A172 (cell line): Measurements from ENCODE around the gene PTPN7. TPM values are rescaled to one million over a fixed set of nuclear protein-coding genes. Genes with fewer than 3 reads are reported as not detected.
"Not testable (repeated sequence)": the region's sequence is repeated elsewhere in the genome, so short reads cannot be mapped to it uniquely, and the experiment has no call there.

ENCODE experiments used
- DNase-seq: peaks from one replicate; pipeline ENCODE4 v3.0.0-alpha.2; 2015; ENCODE audit warnings: low spot score
- total RNA-seq: library from RNA; depleted of rRNA; stranded (reverse); fragments of >200 nt; shearing (Covaris generic); gene quantifications from 2 replicates; pipeline ENCODE4 v1.2.3, GENCODE V29; 2014

PTPN7 gene
- total RNA-seq, 1 experiment from 2014 or later = not detected

DNA sequence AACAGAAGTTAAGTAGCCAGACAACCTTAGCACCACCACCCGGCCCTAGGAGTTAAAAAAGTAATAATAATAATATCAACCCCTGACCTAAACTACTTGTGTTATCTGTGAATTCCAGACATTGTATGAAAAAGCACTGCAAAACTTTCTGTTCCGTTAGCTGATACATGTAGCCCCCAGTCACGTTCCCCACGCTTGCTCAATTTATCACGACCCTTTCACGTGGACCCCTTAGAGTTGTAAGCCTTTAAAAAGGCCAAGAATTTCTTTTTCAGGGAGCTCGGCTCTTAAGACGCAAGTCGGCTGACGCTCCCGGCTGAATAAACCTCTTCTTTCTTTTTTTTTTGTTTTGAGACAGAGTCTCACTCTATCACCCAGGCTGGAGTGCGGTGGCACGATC, 6.7 kb upstream of the PTPN7 start:
- DNase-seq = not testable (repeated sequence)

DNA sequence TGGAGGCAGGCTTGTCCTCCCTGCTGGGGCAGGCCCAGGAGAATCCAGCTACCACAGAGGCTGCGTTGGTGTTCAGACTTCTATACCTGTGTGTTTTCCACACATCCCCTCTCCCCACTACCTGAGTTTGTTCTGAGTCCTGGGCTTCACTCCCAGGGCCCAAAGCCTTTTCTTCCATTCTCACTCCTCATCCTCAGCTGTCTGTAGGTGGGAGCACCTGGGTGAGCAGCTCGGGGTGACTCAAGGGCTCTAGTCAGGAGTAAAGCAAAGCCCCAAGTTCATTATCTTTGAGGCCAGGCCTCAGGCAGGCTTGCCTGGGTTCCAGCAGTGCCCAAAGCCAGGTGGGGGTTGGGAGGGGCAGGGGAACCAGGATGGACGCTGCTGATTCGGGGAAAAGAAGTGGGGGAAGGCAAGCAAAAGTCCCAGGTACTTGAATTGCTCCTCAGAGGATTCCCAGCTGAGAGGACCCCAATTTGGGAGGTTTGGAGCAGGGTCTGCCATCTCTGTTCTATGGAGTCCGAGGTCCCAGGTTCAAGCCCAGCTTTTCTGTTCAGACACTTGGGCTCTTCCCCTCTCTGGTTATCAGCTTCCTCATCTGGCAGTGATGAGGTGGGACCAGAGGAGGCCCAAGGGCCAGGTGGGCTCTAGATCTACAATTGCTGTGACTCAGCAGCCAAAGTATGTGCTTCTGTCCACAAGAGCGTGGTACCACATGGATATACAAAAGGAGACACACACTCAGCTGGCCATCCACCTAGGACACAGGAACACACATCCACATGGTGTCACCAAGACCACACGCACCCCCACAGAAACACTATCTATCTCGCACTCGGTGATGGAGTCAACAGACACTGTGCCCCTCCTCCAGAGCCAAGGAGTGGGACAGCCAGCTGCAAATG, 5.8 kb upstream of the PTPN7 start:
- no peak for DNase-seq

DNA sequence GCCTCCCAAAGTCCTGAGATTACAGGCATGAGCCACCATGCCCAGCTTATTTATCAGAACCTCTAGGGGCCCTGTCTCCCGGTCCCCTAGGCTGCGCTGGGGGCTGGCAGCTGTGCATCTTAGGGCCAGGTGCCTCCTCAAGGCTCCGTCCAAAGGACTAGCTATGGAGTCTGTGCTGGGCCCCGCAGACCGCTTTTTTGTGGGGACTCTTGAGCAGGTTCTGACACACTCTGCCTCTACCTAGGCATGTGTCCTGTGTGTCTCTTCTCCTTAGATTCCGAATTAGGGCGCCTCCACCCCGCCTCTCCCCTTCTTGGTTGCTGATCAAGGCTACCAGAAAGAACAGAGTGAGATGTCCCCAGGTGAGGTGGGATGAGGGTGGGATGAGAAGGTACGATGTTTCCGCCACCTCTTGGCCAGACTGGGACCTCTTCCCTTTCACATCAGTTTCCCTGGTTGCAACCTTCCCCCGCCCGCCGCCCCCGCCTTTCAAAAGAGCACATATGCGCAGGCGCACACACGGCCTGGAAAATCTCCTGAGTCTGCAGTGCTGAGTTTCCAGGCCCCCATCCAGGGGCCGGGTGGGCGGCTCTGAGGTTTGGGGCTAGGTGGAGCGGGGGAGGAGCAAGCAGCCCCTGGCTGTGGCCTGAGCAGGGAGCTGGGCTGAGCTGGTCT, 5.0 kb upstream of the PTPN7 start:
- DNase-seq = no peak

DNA sequence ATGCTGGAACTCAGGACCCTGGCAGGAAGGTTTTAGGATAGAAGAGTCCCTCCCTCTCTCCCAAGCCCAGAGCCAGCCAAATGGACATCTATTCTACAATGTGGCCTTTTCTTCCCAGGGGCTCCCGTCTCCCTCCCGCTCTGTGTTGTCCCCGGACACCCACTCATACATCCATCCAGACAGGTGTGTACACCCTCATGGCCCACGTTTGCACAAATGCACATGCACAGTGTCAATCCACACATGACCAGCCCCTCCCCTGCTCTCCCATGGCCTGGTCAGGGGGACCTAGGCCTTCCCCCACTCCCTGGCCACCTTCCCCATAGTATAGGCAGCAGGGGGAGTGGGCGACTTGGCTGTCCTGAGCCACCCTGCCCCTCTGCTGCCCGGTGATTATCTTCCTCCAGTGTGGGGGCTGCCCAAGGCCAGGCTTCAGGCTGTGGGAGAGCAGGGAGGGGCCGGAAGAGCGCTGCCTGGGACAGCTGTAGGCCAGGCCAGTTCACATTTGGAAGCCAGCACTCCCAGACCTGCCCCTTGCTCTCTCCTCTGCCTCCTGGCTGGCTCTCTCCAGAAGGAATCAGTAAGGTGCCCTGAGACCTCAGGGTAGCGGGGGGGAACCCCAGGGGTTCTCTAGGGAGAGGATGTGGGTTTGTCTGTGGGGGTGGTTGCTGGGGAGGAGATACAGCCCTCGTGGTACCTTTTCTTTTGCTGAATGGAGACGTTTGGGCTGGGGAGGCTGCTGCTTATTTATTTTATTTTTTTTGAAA, 4.1 kb upstream of the PTPN7 start:
- no peak for DNase-seq

DNA sequence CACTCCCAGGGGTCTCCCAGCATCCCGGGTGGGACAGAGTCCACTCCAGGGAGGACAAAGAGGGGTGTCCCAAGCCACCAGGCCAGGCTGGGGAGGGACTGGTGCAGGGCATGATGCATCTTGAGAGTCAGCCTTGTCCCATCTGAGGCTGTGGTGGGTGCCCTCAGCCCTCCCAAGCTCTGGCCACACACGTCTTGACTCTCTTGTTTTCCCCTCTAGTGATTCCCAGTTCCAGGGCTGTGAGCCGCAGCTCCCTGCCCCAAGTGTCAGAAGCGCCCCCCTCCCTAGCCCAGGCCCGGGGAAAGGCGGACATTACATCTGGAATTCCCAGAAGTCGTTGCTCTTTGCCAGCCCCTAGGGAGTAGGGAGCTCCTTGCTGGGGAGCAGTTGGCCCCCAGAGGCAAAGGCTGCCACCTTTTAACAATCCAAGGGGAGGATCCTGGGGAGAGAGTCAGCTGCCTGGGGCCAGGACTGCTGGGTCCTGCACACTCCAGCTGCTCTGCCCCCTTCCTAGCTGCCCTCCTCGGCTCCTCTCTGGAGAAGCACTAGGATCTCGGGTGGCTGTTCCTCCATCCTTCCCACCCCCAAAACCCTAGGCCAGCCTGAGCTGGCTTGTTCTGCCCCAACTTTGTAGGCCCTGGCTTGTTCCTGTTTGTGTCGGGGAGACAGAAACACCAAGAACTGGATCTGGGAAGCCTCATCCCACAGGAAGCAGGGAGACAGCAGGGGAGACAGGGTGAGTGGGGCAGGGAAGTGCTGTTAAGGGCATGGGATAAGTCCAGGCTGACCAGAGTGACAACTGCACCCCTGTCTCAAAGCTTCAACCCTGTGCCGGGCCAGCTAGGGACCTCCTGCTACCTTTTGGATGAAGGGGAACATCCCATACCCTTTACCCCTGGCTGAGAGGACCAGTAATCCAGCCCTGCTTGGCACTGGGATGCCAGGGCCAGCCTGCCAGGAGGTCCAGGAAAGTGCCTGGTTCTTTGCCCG, 3.2 kb upstream of the PTPN7 start:
- no peak for DNase-seq

DNA sequence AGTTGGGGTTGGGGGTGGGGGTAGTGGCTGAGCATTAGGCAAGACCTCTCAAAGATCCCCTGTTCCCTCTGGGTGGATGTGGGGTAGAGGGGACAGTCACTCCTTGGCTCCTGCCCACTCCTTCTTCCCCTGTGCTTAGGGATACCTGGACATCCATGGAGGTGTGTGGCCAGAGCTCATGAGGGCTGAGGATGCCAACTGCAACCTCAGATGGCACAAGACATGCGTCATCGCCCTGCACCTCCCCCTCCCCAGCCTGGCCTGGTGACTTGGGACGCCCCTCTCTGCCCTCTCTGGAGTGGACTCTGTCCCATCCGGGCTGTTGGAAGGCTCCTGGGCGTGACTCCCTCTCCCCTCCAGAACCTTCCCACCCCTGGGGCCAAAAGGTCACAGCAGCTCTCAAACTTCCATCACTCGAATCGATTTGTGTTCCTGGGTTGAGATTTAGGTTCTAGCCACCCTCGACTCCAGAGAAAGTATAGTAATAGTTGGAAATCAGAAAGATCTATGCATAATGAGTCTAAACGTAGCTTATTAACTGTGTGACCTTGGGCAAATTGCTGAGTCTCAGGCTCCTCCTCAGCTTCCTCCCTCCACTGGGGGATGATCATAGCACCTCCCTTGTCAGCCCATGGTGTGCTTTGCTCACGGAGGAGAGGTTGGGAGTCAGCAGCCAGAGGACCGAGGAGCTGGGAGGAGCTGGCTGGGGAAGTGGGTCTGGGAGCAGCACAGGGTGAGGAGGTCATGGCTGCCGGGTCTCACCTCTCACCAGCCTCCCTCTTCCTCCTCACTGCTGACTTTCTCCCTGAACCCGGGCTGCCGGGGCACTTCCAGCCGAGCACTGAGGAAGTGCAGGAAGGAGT, 2.2 kb upstream of the PTPN7 start:
- DNase-seq = no peak

DNA sequence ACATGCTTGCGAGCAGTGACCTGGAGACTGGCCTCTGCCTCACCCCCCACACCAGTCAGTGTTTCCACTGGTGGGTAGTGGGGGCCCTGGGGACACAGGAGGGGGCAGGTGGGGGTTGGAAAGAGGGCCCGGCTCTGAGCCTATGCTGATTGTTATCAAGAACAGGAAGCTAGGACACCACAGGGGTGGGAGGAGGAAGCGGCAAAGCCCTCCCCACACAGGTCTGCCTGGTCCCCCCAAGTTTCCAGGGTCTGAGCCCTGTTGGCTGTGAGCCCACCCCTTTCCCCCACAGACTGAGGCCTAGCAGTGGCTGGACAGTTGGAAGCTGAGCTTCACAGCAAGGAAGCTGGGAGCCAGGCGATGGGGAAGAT, 1.6 kb upstream of the PTPN7 start:
- no peak for DNase-seq

DNA sequence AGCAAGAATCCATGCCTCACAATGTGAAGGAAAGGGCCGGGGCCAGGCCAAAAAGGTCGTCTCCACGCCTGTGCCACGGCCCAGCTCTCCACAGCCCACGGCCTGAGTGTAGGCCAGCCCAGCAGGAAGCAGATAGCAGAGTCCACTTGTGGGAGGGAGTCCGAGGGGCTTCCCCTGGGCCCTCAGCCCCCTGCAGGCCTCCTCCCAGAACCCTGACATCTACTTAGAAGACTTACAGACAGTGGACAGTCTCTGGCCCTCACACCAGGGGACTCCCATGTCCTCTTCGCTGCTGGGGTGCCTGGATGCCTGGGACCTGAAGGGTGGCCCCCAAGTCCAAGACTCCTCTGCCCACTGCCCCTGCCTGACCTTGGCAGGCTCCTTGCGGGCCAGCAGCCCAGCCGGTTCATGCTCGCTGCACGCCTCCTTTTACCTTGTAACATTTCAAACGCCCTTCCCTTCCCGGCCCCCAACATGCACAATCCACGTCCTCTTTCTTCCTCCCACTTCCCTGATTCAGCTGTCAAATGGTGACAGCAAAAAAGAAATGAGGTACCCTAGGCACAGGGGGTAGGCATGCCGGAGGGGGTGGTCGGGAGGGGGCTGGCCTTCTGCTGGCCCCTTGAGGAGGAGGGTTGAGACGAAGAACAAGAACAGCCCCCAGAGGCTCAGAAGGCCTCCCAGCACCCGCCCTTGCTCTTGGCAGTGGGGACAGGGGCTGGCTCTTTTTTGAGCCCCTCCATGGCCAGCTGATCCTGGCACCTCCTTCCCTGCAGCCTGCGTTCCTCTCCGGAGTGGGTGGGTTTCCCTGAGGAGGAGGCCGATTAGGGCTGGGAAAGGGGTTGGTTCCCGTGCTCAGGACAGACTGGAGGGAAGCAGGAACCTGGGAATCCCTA, 997 bp upstream of the PTPN7 start:
- DNase-seq = no peak

DNA sequence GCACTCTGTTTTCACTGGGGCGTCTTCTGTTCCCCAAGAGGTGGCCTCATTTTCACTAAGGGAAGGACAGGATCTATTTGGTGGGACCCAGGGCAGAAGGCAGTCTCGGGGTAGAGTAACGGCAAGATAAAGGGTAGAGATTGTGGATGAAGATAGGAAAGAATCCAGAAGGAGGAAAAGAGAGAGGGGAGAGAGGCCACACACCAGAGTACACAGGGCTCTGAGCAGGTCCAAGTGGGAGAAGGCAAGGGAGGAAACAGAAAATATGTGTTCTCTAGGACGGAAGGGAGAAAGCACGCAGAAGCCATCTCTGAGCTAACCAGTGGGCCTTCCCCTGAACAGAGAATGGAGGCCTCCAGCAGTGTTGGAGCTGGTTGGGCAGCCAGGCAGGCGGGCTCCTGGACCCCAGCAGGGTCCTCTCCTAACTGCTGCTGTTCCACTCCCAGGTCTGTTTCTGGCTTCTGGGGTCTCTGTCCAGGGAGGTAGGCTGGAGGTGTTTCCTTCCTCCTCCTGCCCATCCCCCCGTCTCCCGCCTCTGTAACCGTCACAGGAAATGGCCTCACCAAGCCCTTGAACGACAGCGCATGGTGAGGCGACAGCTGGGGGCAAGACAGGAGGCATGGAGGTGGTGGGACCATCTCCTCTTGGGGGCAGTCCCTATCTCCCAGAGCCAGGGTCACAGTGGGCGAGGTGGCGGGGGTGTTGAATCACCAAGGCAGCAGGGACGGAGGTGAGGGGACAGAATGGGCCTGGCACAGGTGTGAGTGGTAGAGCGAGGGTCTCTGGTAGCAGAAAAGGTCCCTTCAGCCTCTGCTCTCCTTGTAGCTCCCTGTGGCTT, 649 bp downstream of the PTPN7 start:
- no peak for DNase-seq

DNA sequence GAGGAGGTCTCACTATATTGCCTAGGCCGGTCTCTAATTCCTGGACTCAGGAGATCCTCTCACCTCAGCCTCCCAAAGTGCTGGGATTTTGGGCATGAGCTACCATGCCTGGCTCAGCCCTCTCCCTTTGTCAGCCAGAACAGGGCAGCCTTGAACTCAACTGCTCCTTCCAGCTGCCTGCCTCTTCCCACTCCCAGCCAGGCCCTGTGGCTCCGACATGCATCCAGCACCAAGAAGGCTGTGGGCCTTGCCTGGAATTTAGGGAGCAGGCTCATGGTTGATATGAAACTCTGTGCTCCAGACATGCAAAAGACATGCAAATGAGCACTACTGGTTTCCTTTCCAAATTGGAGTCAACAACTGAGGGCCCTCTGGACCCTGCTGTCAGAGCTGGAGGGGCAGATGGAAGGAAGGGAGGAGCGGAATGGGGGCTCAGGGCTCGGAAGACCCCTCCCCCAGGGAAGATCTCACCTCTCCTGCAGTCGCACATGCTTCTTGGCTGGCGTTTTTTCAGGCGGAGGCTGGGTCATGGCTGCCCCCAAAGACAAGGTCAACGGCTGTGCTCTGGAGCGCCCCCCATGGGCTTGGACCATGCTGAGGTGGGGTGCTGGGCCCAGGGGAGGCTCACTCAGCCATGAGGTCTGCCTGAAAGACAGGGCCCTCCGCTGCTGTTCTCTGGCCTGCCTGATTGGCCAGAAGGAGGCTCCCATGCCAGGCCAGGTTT, 1.4 kb downstream of the PTPN7 start:
- DNase-seq = no peak

DNA sequence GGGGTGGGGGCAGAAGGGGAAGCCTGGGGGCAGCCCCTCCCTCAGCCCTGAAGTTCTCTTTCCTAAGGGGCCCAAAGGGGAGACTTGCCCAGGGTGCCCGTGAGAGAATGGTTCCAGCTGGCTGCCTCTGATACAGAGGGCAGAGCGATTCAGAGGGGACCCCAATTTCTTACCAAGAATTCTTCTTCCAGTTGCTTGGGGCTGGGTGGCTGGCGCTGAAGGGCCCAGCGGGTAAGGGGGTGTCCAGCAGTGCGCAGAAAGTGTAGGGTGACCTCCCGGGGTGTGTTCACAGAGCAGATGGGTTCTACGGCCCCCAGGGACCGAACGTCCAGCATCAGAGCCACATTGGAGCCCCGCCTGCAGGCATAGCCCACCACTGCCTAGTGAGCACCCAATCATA, 2.5 kb downstream of the PTPN7 start:
- DNase-seq = no peak

DNA sequence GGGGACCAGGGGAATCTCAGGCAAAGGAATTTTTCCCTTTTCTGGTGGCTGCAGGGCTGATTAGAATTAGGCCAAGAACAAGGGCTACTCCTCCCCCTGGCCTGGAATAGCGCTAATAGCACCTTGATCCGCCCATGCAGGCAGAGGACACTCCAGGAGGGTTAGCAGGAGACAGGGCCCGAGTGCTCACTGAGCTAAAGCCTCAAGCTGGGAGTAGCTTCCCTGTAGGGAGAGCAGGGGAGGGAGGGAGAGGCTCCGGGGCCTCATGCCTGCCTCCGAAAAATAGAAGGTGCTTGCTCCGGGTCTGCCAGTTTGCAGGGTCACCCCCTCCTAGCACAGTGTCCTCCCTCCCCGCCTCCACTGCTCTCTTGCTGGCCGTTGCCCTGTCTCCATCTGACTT, 3.8 kb downstream of the PTPN7 start:
- no peak for DNase-seq

DNA sequence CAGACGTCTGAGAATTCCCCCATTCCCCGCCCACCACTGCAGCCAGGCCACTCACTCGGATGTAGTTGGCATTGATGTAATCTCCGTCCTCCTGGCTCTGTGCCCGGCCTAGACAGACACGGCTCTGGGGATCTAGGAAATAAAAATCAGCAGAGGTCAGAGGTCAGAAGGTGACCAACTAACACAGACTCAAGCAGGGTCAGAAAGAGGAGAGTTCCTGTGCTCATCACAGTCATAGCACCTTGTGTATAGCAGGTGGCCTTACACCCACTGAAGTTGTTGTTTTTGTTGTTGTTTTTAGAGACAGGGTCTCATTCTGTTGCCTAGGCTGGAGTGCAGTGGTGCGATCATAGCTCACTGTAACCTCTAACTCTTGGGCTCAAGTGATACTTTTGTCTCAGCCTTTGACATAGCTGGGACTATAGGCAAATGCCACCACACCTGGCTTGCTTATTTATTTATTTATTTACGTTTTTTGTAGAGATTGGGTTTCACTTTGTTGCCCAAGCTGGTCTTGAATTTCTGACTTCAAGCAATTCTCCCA, 4.9 kb downstream of the PTPN7 start:
- DNase-seq = peak; percentile 58

DNA sequence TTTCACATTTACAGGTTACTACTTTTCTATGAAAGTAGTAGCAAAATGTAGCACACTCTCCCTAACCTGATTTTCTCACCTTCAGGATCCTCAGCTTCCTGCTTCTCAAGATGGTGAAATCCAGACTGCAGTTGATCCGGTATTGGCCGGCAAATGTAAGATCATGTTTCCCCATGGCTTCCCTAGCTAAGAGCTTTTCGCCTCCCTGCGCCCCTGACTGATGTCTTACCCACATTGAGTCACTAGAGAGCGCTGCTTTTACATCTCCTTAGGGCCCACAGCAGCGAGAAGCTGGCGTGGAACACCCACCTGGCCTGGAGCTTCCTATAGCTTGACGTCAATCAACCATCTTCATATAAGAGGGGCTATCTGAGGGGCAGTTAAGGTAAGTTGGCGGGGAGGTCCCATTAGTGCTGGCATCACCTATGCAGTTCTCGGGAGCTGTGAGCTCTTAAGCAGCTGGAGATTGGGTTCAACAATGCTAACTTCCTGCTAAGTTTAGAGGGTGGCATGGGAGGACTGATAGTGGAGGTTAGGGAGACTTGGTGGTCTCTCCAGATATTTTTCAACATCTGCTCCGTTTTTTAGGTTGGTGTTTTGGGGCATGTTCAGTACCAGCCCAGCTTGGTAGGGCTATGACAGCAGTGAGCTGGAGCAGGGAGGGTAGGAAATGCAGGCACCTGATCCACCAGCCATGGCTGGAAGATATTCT, 5.5 kb downstream of the PTPN7 start:
- no peak for DNase-seq

DNA sequence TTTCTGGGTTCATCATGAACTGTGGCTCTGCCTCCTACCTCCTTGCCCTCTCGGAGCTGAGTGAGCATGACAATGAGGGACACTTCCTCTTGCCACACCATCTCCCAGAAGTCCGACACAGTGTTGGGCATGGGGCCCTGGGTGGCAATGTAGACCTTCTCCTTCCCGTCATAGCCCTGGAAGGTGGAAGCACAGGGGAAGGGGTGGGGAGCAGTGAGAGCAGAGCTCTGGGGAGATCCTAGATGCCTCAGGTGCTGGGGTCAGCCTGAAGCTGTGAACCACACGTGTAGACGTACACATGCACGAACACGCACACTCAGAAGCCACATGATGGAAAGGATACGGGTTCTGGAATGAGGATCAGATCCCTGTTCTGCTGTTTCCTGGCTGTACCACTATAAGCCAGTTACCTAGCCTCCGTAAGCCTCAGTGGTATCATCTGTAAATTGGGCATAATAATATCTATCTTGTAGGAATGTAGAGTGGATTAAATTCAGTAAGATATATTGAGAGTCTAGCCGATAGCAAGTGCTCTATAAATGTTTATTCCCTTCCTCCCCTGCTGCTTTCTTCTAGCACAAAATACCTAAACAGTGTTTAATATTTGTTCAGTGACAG, 6.1 kb downstream of the PTPN7 start:
- DNase-seq = no peak

DNA sequence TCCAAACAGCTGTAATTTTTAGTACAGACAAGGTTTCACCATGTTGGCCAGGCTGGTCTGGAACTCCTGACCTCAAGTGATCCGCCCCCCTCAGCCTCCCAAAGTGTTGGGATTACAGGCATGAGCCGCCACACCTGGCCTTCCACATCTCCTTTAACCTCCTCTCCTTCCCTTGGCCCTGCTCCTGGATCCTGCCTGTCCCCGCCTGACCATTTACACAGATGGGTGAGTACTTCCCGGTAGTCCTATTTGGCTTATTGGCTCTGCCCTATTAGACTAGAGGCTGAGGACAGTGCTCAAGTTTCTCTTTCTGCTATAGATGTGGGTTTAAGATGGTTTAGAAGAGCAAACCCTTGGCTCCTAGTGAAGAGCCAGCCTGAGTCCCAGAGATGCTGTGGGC, 7.1 kb downstream of the PTPN7 start:
- DNase-seq = no peak
